Measurements from ENCODE around the gene GRID1.

Gene GRID1

GRCh38 chr10:86368987-86369386 lies 2.4 kb upstream of the GRID1 start:
- DNase-seq, result no peak

DNA sequence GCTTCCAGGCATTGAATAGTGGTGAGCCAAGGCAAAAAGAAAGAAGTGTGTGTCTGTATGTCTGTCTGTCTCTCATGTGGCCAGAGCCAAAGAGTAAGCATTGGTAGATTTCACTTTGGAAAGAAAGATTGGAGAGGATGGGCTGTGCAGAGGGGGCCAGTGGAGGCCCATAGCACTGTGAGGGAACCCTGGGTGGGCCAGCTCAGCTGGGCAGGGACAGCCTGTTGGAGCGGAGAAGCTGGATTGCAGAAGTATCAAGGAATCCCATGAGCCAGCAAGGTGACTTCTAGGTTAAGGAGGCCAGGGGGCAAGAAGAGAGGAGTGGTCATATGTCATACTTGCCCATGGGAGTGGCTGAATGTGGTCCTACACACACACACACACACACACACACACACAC lies 1.5 kb upstream of the GRID1 start:
- no peak for DNase-seq

DNA sequence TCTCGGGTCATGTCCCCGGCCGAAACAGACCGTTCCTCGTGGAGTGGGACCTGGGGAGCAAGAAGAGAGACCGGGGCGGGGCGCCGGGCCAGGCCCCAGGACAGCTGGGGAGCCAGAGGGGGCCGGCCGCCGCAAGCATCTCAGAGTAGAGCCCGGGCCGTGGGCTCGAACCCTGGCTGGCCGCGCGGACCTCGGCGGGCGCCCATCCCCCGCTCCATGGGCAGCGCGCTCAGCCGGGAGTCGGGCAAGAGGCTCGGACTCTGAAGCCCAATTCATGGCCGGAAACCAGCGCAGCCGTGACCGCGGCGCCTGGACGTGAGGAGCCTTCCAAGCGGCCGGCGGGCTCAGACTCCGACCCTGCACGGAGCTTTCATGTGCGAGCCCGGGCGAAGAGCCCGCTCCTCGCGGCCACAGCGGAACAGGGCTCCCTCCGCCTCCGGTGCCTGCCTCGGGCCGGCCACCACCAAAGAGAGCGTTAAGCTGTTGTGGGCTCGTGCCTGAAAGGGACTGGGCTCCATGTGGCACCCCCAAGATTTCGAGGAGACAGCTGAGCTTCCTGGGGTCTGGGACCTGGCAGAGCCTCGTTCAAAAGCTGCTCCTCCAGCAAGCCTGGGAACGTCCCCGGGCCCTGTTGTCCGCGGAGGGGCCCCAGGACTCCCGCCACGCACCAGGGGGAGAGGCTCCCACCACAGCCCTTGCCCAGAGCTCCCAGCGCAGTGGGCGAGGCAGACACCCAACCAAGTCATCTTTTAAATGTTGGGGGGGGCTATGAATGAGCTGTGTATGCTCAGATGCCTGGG lies 757 bp upstream of the GRID1 start:
- DNase-seq, result no peak

DNA sequence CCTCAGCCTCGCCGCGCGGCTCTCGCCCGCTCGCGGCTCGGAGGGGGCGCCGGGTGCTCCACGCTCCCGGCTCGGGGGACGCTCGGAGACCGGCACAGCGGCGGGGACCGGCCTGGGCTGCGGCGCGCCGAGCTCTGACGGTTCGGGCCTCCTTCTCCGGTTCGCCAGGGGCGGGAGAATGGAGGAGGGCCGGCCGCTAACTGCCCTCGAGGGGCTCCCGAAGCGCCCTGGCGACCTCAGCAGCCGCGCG lies 232 bp upstream of the GRID1 start:
- DNase-seq, result no peak

DNA sequence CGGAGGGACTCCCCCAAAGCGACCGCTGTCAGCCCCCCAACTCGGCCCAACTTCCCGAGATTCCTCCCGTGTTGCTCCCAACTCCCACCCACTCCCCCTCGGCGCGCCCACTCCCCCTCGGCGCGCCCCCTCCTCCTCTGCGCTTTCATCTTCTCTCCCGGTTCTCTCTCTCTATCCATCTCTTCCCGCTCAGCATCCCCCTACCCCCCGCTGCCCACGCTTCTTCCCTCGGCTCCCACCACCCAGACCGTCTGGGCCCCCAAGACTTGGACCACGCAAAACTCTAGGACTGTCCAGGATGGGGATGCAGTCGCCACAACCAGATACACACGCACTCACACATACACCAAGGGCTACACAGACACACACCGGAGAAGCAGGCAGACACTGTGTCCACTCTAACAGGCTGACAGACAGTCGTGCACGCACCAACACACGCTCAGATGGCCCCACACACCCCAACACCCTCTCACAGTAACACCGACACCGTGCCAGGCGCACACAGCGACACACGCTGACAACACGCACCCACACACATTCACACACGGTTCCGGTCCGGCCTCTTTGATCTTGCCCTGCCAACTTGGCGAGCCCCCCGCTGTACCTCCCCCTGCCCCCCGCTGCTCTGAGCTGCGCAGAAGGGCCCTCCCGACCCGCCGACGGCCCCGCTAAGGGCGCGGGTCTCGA lies 1.1 kb downstream of the GRID1 start:
- DNase-seq, result no peak

DNA sequence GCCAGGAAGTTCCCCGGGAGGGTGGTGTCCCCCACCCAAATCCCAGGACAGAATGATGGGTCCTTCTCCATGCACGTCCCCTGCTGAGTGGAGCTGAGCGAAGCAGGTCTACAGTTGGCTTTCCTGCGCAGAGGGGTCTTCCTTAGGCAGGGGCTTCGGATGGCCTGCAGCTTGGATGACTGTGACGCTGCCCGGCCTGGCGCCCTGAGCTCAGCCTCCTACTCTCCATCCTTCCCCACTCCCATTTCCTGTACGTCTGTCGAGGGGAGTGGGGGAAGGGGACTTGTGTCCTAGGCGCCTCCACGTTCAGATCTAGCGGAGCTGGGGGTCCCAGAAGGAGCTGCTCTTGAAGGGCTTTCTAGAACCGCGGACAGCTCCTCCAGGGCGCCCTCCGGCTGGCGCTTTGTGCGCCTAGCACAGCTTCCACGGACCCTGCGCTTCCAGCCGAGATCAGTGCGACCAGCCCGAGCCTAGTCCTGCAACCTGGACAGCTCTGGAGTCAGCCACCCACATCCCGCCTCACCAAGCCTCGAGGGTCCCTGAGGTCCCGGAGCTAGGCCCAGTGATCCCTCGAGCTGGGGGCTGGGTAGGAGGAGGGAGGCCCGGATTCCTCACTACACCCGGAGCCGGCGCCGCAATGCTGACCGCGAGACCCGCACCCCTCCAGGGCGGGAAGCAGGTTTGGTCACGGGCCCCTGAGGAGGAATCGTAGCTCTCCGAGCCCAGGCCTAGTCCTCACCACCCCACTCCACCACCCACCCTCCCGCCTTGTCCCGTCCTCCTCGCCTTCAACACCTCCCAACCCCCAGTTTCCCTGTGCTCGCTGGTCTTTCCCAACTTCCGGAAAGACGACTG lies 1.9 kb downstream of the GRID1 start:
- DNase-seq, result no peak

GRCh38 chr10:86363833-86364490 lies 2.6 kb downstream of the GRID1 start:
- DNase-seq, result no peak

DNA sequence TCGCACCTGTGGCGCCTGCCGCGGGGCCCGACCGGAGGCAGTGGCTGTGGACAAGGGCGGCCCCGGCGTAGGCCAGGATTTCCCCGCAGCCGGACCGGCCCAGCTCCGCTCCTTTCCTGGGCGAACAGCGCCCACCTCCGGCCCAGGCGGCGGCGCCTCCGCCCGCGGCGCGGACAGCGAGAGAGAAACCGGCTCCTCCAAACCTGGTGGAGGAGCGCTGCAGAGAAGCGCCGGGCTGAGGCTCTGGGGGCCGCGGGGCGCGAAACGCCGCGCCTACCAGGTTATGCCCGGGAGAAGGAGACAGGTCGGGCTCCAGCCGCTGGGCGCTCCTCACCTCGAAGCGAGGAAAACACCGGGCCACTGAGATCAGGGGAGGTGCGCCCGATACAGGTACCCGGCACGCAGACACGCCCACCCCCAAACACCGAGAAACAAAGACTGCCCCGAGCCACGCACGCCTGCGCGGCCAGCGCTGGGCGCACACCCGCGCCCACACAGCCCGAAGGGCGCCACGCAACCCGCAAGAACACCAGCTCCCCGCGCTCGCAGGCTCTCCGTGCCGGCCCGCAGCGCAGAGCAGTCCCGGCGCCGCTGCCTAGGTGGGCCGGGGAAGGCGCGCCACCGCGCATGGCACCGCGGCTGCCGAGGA lies 3.3 kb downstream of the GRID1 start:
- DNase-seq, result no peak

DNA sequence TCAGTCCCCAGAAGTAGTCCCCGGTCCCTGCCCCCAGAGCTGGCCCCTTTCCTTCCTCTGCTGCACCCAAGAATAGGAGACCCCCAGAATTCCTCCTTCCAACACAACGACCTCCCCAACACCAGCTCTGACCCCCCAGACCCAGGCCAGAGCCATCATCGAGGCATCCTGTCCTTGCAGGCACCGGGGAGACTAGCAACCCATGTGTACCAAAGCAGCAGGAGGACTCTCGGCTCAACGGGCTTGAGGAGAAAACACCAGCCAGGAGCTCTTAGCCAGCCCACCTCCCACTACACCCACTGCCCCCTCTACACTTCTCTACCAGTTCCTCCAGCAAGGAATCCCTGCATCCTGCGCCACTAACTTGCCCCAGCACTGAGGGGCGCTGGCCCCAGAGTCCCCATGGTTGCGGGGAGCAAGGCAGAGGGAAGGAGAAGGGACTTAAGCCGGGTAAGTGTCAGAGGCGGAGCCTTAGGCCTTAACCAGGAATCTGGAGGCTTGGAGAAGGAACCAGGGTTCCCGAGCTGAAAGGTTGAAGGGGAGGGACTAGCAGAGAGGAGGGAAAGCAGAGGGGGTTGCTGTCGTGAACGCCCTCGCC lies 3.9 kb downstream of the GRID1 start:
- no peak for DNase-seq

GRCh38 chr10:86362129-86362527 lies 4.5 kb downstream of the GRID1 start:
- DNase-seq, result no peak

DNA sequence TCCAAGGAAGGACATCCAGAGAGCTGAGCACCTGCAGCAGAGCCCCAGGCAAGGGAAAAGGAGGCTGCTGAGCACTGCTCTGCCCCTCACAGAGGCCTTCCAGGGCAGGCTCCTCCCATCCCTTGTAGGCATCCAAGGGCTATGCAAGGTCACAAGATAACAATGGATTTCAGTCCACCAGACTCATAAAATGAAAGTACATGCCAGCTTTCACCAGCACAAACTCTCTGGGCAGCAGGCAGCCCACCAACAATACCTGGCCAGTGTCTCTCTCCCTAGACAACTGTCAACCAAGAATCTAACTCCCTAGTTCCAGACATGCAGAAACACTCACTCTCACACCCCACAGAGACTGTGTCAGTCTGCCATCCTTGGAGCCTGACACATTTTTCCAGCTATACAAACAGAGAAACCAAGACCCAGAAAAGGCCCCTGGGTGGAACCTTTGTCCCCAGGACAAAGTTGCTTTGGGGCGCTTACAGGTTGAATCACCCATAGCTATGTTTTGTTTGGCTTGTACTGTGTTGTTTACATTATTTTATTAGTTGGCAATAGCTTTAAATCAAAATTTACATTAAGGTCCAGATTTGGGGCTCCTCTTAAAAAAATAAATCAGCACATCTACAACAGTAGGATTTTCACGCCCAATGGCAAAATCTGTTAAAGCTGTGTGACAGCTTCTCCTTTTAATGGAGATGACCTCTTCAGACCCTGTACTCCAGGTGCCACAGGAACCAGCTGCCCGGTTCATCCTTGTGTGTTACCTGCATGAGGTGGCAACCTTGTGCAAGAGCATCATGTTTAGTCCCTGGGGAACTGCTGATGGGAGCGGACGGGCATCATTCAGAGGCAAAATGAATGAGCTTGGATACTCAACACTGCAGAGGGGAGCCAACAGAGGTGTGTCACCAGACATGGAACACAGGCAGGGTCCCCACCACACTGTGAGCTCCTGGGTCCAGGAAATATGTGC lies 5.2 kb downstream of the GRID1 start:
- DNase-seq, result no peak

GRCh38 chr10:86360657-86361056 lies 5.9 kb downstream of the GRID1 start:
- no peak for DNase-seq

GRCh38 chr10:86359954-86360353 lies 6.6 kb downstream of the GRID1 start:
- DNase-seq, result no peak

GRCh38 chr10:86359111-86359510 lies 7.5 kb downstream of the GRID1 start:
- no peak for DNase-seq

GRCh38 chr10:86357676-86358075 lies 8.9 kb downstream of the GRID1 start:
- no peak for DNase-seq

DNA sequence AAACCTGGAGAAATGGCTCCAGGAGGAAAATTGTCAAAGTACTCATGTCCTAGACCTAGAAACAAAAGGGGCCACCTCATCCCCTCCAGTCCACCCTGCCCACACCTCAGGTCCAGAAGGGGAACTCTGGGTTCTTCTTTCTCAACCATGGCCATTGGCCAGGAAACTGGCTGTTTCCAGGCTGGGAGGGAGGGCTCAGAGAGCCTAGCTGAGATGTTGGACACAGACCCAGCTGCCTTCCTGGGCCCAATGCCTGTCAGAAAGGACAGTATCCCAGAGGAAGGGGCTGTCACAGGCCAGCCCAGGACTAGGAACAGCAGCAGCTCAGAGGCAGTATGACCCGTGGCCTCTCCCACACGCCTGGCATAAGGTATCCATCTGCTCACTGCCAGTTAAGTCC lies 9.6 kb downstream of the GRID1 start:
- DNase-seq, result no peak

GRCh38 chr10:86356296-86356695 lies 10.3 kb downstream of the GRID1 start:
- DNase-seq, result no peak

GRCh38 chr10:86355571-86356038 lies 11.0 kb downstream of the GRID1 start:
- DNase-seq, result no peak

- DNase-seq, result no peak
Observed at GRCh38 chr10:86354761-86355540, 11.6 kb downstream of the GRID1 start.

Data from EL (cell line).